Activated T-cell treated with anti-CD3 and anti-CD28 coated beads, Interleukin-2, amount 50 U/mL, for 4 hours (primary cell): ENCODE data around the gene DBNDD1. TPM values are rescaled to one million over a fixed set of nuclear protein-coding genes. Genes with fewer than 3 reads are reported as not detected.

ENCODE experiments used
- ATAC-seq, 2 donors: fragments of 200-7000 bp; cut with Tn5 transposase; one replicate each; pipeline ENCODE4 v1.10.0; 2021
- DNase-seq: peaks from one replicate; pipeline ENCODE4 v3.0.0-alpha.2; 2020
- H3K27me3 Mint-ChIP-seq: one replicate; pipeline ENCODE4 v1.8.0; 2021; ENCODE audit warnings: low read depth, mixed read lengths
- H3K36me3 Mint-ChIP-seq: one replicate; pipeline ENCODE4 v1.8.0; 2022; ENCODE audit warnings: mixed read lengths; ENCODE audit not compliant: insufficient read depth
- H3K4me1 Mint-ChIP-seq: one replicate; pipeline ENCODE4 v1.8.0; 2021; ENCODE audit warnings: low read depth, mixed read lengths
- H3K4me3 Mint-ChIP-seq: one replicate; pipeline ENCODE4 v1.8.0; 2021; ENCODE audit warnings: mild to moderate bottlenecking, moderate library complexity, mixed read lengths
- H3K9me3 Mint-ChIP-seq: one replicate; pipeline ENCODE4 v1.8.0; 2021; ENCODE audit warnings: mixed read lengths
- total RNA-seq, 3 donors: library from RNA; stranded (reverse); gene quantifications; one replicate each; pipeline ENCODE4 v1.2.1, GENCODE V29; 2021

The DBNDD1 gene
- total RNA-seq, 3 donors from 2014 or later = 0.47 to 1.2 (median 0.92) TPM

DNA sequence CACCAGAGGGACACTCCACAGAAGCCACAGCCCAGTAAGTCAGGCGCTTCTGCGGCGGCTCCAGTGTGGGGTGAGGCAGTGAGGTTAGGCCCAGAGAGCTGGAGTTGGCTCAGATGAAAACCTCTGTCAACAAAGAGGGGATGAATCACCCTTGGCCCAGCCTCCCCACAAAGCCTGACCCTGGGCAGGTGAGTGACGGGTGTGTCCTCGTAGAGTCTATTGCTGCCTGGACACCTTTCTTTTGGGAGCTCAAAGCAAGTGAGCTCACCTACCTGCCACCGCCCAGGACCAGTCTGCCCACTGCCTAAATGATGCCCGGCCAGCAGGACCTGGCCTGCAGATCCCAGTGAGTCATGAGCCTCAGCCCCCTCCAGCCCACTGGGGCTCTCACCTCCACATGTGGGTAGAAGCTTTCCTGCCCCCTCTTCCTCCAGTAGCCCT is 24.9 kb upstream of the DBNDD1 start:
- Mint-ChIP-seq H3K27me3 (peaks cover 19% of the 10 kb centered on the region), H3K9me3 (no peaks in the 10 kb centered on the region), H3K4me3 (no peak overlapping the region), H3K36me3 (peaks cover 8% of the 10 kb centered on the region), H3K4me1 (peaks cover 10% of the 10 kb centered on the region)
- DNase-seq = no peak
- no peak for ATAC-seq

DNA sequence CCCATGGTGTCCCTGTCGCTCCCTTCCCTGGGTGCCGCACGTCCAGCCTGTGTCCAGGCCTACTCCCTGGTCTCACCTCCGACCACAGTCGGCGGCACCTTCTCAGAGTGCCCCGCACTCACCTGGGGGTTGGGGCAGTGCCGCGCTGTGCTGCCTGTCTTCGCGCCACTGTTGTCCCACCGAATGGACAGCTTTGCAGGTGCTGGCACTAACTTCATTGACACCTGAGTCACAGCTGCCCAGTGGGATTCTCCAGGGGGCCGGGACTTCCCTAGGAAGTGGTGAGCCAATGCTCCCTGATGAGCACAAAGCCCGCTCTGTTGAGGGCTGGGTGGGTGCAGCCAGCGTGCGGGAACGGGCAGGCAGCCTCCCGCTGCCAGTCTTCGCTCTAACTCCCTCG is 24.3 kb upstream of the DBNDD1 start:
- Mint-ChIP-seq H3K27me3 (peaks cover 19% of the 10 kb centered on the region), H3K4me1 (peaks cover 9% of the 10 kb centered on the region), H3K36me3 (peaks cover 8% of the 10 kb centered on the region), H3K4me3 (no peak overlapping the region), H3K9me3 (no peaks in the 10 kb centered on the region)
- no peak for ATAC-seq
- DNase-seq = no peak

DNA sequence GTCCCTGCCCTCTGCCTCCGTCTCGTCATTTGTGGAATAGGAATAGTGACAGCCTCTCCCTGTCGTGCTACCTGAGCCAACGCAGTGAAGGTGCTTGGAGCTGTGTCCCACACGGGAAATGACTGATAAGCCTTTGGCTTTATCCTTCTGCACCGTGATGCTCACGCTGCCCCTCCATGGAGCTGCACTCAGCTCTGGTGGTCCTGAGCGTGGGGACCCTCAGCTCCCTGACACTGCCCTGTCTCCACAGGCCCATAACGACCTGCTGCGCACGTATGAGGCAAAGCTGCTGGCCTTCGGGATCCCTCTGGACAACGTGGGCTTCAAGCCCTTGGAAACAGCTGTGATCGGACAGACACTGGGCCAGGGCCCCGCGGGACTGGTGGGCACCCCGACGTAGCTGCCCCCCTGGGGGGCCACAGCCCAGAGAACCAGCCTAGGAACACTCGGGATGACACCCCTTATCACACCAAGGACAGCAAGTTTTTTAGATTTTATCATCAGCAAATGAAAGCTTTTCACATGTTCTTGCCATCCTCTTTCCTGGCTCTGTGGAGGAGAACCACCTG is 23.8 kb upstream of the DBNDD1 start:
- ATAC-seq (no peak), DNase-seq (no peak)
- H3K4me3 Mint-ChIP-seq = no peak overlapping the region
- peaks cover 8% of the 10 kb centered on the region for H3K36me3 Mint-ChIP-seq
- H3K9me3 Mint-ChIP-seq = no peaks in the 10 kb centered on the region
- H3K4me1 Mint-ChIP-seq = peaks cover 5% of the 10 kb centered on the region
- peaks cover 16% of the 10 kb centered on the region for H3K27me3 Mint-ChIP-seq

DNA sequence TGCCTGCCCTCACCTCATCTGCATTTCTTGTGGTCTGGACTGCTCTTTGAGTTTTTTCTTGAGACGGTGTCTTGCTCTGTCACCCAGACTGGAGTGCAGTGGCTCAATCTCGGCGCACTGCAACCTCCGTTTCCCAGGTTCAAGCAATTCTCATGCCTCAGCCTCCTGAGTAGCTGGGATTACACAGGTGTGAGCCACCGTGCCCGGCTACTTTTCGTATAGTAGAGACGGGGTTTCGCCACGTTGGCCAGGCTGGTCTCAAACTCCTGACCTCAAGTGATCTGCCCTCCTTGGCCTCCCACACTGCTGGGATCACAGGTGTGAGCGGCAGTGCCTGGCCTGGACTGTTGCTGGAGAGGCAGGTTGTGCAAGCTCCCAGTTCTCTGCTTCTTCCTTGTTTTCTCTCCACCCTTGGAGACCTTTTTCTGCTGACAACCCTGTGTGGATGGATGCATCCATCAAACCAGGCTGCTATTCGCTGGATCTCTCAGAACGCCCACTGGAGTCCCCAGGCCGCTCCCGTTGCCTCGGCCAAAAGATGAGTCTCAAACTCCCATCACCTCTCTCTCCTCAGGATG is 22.7 kb upstream of the DBNDD1 start:
- Mint-ChIP-seq H3K27me3 (peaks cover 16% of the 10 kb centered on the region), H3K4me3 (no peak overlapping the region), H3K9me3 (no peaks in the 10 kb centered on the region), H3K36me3 (peaks cover 9% of the 10 kb centered on the region), H3K4me1 (peaks cover 4% of the 10 kb centered on the region)
- no peak for ATAC-seq
- DNase-seq = no peak

DNA sequence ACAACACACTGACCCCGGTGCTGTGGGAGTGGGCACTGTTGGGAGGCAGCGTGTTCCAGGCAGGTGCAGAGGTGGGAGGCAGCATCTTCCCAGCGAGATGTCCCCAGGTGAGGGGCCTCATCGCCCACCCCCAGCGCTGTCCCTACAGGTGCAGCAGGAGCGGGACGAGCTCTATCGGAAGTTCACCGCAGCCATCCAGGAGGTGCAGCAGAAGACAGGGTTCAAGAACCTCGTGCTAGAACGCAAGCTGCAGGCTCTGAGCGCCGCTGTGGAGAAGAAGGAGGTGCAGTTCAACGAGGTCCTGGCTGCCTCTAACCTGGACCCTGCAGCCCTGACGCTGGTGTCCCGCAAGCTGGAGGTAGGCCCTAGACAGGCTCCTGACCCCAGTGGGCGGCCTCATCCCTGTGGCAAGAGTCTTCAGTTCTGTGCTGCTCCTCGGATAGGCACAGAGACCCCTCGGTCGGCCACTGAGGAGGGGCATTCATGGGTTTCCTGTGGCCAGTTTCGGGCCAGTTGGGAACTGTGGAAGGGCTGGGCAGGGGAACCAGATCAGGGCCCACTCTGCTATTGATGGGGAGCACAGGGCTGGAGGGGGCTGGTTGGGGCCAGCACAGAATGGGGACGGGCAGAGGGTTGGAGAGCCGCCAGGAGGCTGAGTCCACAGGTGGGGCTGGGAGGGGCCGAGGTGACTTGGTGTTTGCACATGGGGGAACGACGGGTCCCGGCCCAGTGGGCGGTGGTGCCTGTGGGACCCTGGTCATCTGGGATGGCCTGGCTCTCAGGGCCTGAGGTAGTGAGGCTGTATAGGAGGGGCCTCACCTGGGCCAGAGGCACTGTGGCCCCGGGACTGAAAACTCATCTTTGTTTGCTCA is 21.1 kb upstream of the DBNDD1 start:
- H3K9me3 Mint-ChIP-seq = no peaks in the 10 kb centered on the region
- H3K4me1 Mint-ChIP-seq = no peaks in the 10 kb centered on the region
- peaks cover 3% of the 10 kb centered on the region for H3K27me3 Mint-ChIP-seq
- H3K36me3 Mint-ChIP-seq = peaks cover 15% of the 10 kb centered on the region
- DNase-seq (no peak), ATAC-seq (no peak)
- no peak overlapping the region for H3K4me3 Mint-ChIP-seq

DNA sequence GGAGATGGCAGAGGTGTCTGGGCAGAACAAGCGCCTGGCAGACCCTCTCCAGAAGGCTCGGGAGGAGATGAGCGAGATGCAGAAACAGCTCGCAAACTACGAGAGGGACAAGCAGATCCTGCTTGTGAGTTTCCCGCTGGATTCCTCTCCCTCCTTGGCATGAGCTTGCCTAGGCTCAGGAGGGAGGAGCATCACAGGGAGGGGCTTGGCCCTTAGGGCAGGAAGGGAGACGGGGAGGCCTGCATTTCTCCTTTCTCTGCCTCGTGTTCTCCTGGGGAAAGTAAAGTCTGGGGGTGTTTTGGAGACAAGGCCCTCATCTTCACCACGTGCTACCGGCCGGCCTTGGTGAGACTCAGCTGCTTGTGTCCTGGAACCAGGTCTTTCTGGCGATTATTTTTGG is 18.0 kb upstream of the DBNDD1 start:
- DNase-seq (no peak), ATAC-seq (no peak)
- no peaks in the 10 kb centered on the region for H3K9me3 Mint-ChIP-seq
- no peaks in the 10 kb centered on the region for H3K4me1 Mint-ChIP-seq
- H3K27me3 Mint-ChIP-seq = no peaks in the 10 kb centered on the region
- no peak overlapping the region for H3K4me3 Mint-ChIP-seq
- H3K36me3 Mint-ChIP-seq = peaks cover 19% of the 10 kb centered on the region

DNA sequence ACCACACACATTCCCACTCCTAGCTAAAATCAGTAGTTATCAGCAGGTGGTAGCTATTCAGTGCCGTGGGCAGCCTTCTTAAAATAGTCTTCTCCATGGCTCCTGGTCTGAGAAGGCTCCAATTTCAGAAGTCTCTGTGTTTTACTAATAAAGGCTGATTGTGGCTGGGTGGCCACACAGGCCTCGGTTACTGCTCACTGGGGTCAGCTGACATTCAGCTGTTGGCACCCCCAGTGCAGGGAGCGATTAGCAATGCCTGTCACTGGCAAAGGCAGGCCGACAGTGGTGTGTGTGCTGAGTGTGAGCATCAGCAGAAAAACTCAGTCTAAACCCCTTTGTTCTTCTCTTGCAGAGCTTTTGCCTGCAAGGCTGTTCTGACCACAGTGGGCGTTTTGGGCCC is 16.6 kb upstream of the DBNDD1 start:
- no peak for ATAC-seq
- peaks cover 27% of the 10 kb centered on the region for H3K36me3 Mint-ChIP-seq

DNA sequence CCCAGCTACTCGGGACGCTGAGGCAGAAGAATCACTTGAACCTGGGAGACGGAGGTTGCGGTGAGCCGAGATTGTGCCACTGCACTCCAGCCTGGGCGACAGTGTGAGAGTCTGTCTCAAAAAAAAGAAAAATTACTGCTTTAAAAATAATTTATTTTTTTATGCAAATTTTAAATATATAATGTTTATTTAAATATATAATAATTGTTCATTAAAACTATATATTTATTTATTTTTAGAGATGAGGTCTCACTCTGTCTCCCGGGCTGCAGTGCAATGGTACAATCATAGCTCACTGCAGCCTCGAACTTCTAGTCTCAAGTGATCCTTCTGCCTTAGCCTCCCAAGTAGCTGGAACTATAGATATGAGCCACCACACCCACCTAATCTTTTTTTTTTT is 15.2 kb upstream of the DBNDD1 start:
- DNase-seq (no peak), ATAC-seq (no peak)
- H3K27me3 Mint-ChIP-seq = no peaks in the 10 kb centered on the region
- no peak overlapping the region for H3K4me3 Mint-ChIP-seq
- H3K36me3 Mint-ChIP-seq = peaks cover 25% of the 10 kb centered on the region
- H3K9me3 Mint-ChIP-seq = no peaks in the 10 kb centered on the region
- no peaks in the 10 kb centered on the region for H3K4me1 Mint-ChIP-seq

More for the DNA sequence above, 16.6 kb upstream of the DBNDD1 start:
- Mint-ChIP-seq H3K4me3 (no peak overlapping the region), H3K9me3 (no peaks in the 10 kb centered on the region), H3K4me1 (no peaks in the 10 kb centered on the region), H3K27me3 (no peaks in the 10 kb centered on the region)
- no peak for DNase-seq

DNA sequence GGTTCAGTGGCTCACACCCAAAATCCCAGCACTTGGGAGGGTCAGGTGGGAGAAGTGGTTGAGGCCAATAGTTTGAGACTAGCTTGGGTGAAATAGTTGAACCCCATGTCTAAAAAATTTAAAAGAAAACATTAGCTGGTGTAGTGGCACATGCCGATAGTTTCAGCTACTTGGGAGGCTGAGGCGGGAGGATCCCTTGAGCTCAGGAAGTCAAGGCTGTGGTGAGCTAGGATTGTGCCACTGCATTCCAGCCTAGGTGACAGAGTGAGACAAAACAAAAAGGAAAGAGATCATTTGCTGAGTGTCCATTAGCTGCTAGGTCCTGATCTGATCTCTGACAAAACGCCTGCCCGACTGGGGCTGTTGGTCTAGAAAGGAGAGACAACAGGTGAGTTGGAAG is 14.1 kb upstream of the DBNDD1 start:
- no peaks in the 10 kb centered on the region for H3K4me1 Mint-ChIP-seq
- no peak for ATAC-seq
- no peak overlapping the region for H3K4me3 Mint-ChIP-seq
- peaks cover 25% of the 10 kb centered on the region for H3K36me3 Mint-ChIP-seq
- no peak for DNase-seq
- no peaks in the 10 kb centered on the region for H3K9me3 Mint-ChIP-seq
- no peaks in the 10 kb centered on the region for H3K27me3 Mint-ChIP-seq

DNA sequence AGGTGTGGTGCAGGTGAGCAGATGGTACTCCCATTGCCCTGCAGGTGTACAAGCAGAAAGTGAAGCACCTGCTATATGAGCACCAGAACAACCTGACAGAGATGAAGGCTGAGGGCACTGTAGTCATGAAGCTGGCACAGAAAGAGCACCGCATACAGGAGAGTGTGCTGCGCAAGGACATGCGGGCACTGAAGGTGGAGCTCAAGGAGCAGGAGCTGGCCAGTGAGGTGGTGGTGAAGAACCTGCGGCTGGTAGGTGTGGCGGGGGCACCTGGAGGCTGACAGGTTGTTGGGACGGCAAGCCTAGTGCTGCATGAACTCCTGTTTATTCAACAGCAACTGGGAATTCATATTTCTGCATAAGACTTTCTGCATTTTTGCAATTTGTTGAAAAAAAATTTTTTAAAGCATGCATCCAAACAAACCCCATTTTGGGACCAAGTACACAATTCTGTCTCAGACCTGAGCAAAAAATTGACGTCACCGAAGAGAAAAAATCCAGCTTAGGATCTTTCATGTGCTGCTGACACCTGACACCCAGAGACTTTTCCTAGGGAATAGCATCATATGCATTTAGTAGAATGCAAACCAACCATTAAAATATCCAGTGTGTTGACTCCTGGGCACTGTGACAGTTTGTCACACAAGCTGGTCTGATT is 13.5 kb upstream of the DBNDD1 start:
- Mint-ChIP-seq H3K4me1 (no peaks in the 10 kb centered on the region), H3K9me3 (no peaks in the 10 kb centered on the region), H3K27me3 (no peaks in the 10 kb centered on the region), H3K4me3 (no peak overlapping the region), H3K36me3 (peaks cover 25% of the 10 kb centered on the region)
- DNase-seq (no peak), ATAC-seq (no peak)

DNA sequence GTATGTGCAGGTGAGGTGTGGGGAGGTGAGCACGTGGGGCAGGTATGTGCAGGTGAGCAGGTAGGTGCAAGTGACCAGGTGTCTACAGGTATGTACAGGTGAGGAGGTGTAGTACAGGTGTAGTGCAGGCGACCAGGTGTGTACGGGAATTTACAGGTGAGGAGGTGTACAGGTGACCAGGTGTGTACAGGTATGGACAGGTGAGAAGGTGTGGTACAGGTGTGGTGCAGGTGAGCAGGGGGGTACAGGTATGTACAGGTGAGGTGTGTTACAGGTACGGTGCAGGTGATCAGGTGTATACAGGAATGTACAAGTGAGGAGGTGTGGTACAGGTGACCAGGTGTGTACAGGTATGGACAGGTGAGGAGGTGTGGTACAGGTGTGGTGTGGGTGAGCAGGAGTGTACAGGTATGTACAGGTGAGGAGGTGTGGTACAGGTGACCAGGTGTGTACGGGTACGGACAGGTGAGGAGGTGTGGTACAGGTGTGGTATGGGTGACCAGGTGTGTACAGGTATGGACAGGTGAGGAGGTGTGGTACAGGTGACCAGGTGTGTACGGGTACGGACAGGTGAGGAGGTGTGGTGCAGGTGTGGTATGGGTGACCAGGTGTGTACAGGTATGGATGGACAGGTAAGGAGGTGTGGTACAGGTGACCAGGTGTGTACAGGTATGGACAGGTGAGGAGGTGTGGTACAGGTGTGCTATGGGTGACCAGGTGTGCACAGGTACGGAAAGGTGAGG is 12.8 kb upstream of the DBNDD1 start:
- no peaks in the 10 kb centered on the region for H3K27me3 Mint-ChIP-seq
- H3K9me3 Mint-ChIP-seq = no peaks in the 10 kb centered on the region
- ATAC-seq (no peak), DNase-seq (no peak)
- H3K36me3 Mint-ChIP-seq = peaks cover 25% of the 10 kb centered on the region
- peak overlapping the region; percentile 37 for H3K4me3 Mint-ChIP-seq
- no peaks in the 10 kb centered on the region for H3K4me1 Mint-ChIP-seq

DNA sequence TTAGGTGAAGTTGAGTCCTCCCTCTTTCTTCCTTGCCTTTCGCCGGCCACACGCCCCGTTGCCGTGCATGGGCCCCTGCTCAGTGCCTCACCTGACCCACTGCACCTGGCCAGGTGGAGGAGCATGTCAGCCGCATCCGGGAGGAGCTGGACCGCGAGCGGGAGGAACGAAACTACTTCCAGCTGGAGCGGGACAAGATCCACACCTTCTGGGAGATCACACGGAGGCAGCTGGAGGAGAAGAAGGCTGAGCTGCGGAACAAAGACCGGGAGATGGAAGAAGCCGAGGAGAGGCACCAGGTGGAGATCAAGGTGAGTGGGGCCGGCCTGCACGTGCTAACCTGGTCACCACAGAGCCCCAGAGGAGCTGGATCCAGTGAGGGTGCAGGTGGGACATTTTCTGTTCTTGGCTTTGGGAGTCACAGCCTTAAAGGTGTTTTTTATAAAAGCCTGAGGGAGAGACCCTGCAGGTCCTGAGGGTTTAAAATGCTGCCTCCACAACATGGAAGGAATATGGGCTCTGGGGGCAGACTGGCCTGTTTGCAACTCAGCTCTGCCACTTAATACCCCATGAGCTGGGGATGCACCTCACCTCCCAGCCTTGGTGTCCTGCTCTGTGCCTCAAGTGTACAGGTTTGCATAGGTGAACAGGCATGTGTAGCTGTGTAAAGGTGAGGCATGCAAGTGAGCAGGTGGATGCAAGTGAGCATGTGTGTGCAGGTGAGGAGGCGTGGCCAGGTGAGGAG is 12.1 kb upstream of the DBNDD1 start:
- peaks cover 1% of the 10 kb centered on the region for H3K4me1 Mint-ChIP-seq
- no peak for ATAC-seq

DNA sequence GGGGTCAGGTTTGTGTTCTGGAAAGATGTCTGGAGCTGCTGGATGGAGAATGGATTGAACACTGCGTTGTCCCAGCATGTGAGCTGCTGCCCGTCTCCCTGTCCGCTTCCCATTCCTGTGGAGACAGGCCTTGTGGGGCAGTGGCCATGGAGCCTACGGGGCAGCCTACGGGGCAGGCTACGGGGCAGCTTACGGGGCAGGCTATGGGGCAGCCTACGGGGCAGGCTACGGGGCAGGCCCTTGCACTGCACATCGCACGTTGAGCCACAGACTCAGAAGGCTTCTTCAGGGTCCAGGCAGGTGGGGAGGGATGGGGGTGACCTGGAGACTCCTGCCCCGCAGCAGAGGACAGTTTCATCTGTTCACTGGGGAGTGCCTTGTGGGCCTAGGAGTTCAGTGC is 9.7 kb upstream of the DBNDD1 start:
- no peak for ATAC-seq

More for the DNA sequence above, 12.1 kb upstream of the DBNDD1 start:
- peaks cover 18% of the 10 kb centered on the region for H3K36me3 Mint-ChIP-seq
- H3K4me3 Mint-ChIP-seq = peak overlapping the region; percentile 37
- DNase-seq = no peak
- H3K9me3 Mint-ChIP-seq = no peaks in the 10 kb centered on the region
- no peaks in the 10 kb centered on the region for H3K27me3 Mint-ChIP-seq

More for the DNA sequence above, 9.7 kb upstream of the DBNDD1 start:
- Mint-ChIP-seq H3K36me3 (peaks cover 18% of the 10 kb centered on the region), H3K4me3 (no peak overlapping the region), H3K27me3 (no peaks in the 10 kb centered on the region), H3K9me3 (no peaks in the 10 kb centered on the region), H3K4me1 (peaks cover 8% of the 10 kb centered on the region)
- no peak for DNase-seq
